GM21390 (cell line): Measurements from ENCODE around the gene NOM1.
A peak's percentile ranks its signal among the peaks of the same experiment; 100 is the strongest.

Experiments
- ATAC-seq: cut with Tn5 transposase; IDR thresholded peaks from one replicate; pipeline ENCODE4 v1.9.1; 2021; ENCODE audit not compliant: unreplicated experiment

NOM1 gene

DNA sequence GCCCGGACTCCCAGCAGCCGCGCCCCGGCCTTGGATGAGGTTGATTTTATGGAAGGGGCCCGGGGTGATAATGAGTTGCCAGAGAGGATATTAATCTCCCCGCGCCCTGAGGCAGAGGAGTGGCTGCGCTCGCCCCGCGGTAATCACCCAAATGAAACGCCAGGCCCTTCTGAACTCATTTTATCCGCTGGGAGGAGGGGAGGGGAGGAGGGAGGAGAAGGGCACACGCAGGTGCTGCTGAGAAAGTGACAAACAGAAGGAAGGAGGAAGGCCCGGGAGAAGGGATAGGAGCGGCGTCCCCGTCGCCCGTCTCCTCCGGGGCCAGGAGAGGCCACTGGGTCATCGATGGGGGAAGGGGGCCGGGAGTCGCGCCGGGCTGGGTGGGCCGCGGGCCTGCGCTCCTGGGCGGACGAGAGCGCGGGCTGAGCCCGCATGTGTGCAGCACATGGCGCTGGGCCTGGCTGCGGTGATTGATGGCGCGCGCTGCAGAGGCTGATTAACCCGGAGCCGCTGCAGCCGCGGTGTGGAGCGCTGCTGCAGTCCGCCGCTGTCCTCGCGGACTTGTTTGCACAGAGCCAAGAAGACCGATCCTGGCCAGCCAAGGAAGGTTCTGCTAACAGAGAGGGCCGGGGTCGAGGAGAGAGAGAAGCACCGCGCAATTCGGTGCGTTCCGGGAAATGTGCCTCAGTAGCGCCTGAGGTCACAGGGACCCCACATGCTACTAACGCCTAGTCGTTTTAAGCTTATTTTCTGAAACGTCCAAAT lies 54.4 kb downstream of the NOM1 start:
- ATAC-seq, result no peak

- no peak for ATAC-seq
Observed at GRCh38 chr7:157004521-157005455, 55.3 kb downstream of the NOM1 start.

- ATAC-seq, result no peak
Observed at GRCh38 chr7:157005456-157006204, 56.1 kb downstream of the NOM1 start.

- no peak for ATAC-seq
Observed at GRCh38 chr7:157006205-157006747, 56.8 kb downstream of the NOM1 start.

GRCh38 chr7:157006829-157007469 lies 57.4 kb downstream of the NOM1 start:
- ATAC-seq, result no peak

DNA sequence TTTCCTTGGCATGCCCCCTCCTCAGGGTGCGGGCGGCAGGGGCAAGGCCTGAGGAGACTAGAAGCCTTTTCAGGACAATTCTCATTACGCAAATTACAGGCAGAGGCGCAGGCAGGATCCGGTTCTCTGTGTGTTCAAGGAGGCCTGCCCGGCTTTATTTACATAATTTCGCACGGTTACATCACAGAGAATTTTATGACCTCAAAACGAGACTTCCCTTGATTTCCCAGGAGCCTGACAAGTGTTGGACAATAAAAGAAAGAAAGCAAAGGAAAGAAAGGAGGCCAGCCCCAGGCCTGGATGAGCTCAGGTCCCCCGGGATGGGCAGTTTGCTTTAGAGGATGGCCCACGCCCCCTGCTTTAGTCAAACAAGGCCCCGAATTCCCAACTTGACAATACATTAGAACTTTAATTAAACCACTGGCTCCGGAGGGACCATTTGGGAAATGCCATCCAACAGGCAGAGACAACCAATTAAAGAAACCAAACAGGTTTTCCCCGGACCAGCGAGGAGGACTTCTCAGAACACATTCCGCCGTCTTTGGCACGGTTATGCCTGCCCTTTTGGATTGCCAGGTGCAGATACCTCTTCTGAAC lies 58.1 kb downstream of the NOM1 start:
- no peak for ATAC-seq

DNA sequence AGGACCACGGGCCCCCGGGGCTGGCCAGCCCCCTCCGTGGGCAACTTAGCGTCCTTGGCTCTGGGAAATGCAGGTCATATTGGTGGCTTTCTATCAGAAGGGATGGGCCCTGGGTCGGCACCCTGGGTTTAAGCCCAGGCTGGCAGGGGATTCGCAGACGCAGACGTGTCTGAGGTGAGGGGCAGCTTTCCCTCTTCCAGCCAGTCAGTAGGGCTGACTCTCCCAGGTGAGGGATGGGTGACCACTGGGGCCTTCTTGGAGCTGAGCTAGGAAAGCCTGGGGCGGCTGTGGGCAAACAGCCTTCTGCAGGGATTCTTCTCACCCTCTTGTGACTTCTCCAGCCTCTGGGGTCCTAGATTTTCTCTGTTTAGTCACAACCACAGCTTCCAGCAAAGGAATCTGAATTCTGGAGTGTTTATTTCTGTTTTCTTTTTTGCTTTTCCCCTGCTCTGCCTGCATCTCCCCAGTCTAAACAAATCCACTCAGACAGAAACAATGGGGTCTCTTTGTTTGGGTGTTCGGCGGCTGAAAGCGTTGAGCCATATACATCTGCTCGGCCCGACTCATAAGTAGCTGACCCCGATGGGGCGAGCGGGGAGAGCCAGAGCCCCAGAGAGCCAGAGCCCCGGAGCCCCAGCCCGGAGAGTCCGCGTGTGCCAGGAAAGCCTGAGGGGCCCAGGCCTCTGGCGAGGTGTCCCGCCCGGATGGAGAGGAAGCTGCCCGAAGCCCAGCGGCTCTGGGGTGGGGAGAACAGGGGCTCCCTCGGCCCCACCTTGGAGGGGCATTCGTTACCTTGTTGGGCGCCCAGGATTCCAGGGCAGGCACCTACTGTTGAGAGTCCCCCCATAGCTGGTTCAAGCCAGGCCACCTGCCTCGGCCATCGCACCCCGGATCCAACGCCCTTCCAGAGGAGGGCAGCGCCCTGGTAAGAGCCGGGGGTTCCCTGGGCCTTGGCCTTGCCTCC lies 59.0 kb downstream of the NOM1 start:
- ATAC-seq, result no peak

DNA sequence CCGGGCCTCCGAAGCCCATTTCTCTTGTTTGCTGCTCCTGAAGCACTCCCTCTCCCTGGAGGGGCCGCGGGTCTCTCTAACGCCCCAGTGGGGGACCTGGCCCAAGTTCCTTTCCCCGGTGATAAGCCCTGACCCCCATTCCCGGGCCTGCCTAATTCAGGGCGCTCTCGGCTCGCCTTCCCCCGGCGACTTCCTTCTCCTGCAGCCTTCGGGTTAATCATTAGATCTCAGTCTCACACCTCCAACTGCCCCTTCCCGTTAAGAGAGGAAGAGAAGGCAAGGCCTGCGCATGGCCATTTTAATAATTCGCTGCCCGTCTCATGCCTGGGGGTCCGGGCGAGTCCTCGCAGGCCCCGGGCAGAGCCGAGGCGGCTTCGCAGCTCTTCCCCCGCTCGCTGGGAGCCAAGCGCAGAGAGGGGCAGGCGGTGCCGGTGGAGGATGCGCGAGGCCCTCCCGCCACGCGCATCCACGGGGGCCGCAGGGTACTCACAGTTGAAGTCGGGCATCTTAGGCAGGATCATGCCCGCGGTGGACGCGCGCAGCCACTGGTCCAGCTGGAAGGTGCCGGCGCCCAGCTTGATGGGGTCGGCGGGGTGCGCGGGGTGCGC lies 59.8 kb downstream of the NOM1 start:
- peak; percentile 29 for ATAC-seq

- peak; percentile 35 for ATAC-seq
Observed at GRCh38 chr7:157009778-157010587, 60.5 kb downstream of the NOM1 start.

GRCh38 chr7:157010588-157011332 lies 61.2 kb downstream of the NOM1 start, which contains the start of gene MNX1:
TSS of gene MNX1 (minus strand) at chr7:157010663. CDS start at chr7:157010350, 313 bp downstream.
- peak; percentile 82 for ATAC-seq

DNA sequence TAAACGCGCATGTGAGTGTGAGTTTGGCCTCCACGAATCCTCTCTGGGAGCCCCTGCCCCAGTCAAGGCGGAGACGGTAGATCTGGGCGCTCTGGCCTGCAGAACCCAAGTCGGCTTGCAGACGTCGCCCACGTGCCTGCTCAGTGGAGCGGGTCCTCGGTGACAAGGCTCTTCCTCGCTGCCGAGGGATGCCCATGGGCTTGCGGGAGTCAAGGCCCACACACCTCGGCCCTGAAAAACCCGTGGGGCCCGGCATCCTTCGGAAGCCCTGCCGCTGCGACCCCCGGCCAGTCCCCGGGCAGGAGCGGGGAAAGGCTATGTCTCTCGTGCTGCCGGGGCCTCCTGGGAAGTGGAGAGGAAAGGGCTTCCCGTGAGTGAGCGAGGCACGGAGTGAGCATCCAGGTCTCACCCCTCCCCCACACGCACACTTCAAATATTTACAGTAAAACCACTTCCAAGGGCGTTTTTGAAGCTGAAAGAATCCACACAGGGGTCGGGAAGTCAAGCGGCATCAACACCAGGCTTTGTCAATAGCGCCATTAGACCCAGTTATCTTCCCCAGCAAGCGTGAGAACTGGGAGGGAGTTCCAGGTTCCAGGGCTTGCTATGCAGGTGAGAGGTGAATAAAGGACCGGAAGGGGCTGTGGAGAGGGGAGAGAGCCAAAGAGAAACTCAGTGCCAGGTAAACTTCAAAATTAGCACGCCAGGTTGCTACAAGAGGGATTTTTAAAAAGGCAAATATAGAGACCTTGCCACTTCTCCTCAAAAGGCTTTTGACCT lies 62.0 kb downstream of the NOM1 start:
- ATAC-seq, result no peak

GRCh38 chr7:157012113-157012547 lies 62.6 kb downstream of the NOM1 start:
- no peak for ATAC-seq

DNA sequence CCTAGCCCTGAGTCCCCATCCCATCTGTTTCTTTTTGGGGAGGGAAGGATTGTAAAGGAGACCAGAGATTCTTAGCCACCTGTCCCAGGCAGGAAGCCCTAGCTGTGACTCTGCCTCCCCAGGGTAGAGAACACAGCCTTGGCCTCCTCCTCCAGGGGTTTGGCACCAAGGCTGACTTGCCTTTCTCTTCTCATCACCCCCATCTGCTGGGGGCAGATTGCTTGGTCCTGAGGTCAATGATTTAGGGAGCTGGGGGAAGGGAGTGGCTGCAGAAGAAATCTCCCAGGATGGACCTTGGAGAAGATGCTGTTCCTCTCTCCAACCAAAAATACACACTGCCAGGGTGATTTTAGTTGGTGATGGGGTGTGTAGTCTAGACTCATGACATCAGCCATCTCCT lies 63.6 kb downstream of the NOM1 start:
- ATAC-seq, result no peak

GRCh38 chr7:157013602-157014549 lies 64.4 kb downstream of the NOM1 start:
- ATAC-seq, result no peak
